WTC11 (cell line): ENCODE measurements around the gene BLID.

Source experiments
- CREB1 ChIP-seq: sonication (generic); formaldehyde crosslinking; IDR thresholded peaks from 2 replicates; pipeline ENCODE4 v1.8.0; 2023; ENCODE audit warnings: mild to moderate bottlenecking, missing genetic modification reagents
- CTCF ChIP-seq: fragments of 200-600 bp; IDR thresholded peaks from 2 replicates; pipeline ENCODE4 v1.8.0; 2022; ENCODE audit warnings: antibody characterized with exemption
- MAX ChIP-seq: sonication (generic); formaldehyde crosslinking; IDR thresholded peaks from 2 replicates; pipeline ENCODE4 v1.8.0; 2022; ENCODE audit warnings: mild to moderate bottlenecking, missing genetic modification reagents
- NFYB ChIP-seq: sonication (generic); formaldehyde crosslinking; conservative IDR thresholded peaks from 2 replicates; pipeline ENCODE4 v1.8.0; 2022; ENCODE audit warnings: low read depth, missing genetic modification reagents
- NR1H2 ChIP-seq: sonication (generic); formaldehyde crosslinking; IDR thresholded peaks from 2 replicates; pipeline ENCODE4 v1.9.0; 2021; ENCODE audit warnings: mild to moderate bottlenecking, moderate library complexity, missing genetic modification reagents
- SP1 ChIP-seq: sonication (generic); formaldehyde crosslinking; conservative IDR thresholded peaks from 2 replicates; pipeline ENCODE4 v1.8.1; 2022; ENCODE audit warnings: missing genetic modification reagents
- USF1 ChIP-seq: sonication (generic); formaldehyde crosslinking; IDR thresholded peaks from 2 replicates; pipeline ENCODE4 v1.8.0; 2022; ENCODE audit warnings: mild to moderate bottlenecking, missing genetic modification reagents
- ZNF232 ChIP-seq: sonication (generic); formaldehyde crosslinking; IDR thresholded peaks from 2 replicates; pipeline ENCODE4 v1.8.0; 2022; ENCODE audit warnings: mild to moderate bottlenecking, missing genetic modification reagents

- TF ChIP-seq ZNF232 = no peak
- no peak for TF ChIP-seq CTCF
- TF ChIP-seq SP1 (CRISPR knock-in tag) = no peak
- TF ChIP-seq NFYB (CRISPR knock-in tag) = no peak
- TF ChIP-seq CREB1 (CRISPR knock-in tag) = no peak
- TF ChIP-seq NR1H2 (CRISPR knock-in tag) = no peak
- TF ChIP-seq USF1 (CRISPR knock-in tag) = no peak
- TF ChIP-seq MAX (CRISPR knock-in tag) = no peak
Observed at GRCh38 chr11:122085712-122086111, 30.3 kb downstream of the BLID start.
